ENCODE data around the gene C9orf57.
"Not testable (repeated sequence)": the region's sequence is repeated elsewhere in the genome, so short reads cannot be mapped to it uniquely, and the experiment has no call there.

The C9orf57 gene

GRCh38 chr9:72041775-72042194 is 18.6 kb downstream of the C9orf57 start:
- H3K27me3 Mint-ChIP-seq (ENCODE audit: low read depth): peaks cover 19% of the 10 kb centered on the region
- no peak overlapping the region for H3K27ac Mint-ChIP-seq
- no peak for DNase-seq (ENCODE audit: low spot score)
- H3K4me1 Mint-ChIP-seq (ENCODE audit: low read depth): peaks cover 2% of the 10 kb centered on the region
- H3K4me3 Mint-ChIP-seq: no peak overlapping the region
- no peaks in the 10 kb centered on the region for H3K36me3 Mint-ChIP-seq (ENCODE audit: low read depth)
- H3K9me3 Mint-ChIP-seq: no peaks in the 10 kb centered on the region

DNA sequence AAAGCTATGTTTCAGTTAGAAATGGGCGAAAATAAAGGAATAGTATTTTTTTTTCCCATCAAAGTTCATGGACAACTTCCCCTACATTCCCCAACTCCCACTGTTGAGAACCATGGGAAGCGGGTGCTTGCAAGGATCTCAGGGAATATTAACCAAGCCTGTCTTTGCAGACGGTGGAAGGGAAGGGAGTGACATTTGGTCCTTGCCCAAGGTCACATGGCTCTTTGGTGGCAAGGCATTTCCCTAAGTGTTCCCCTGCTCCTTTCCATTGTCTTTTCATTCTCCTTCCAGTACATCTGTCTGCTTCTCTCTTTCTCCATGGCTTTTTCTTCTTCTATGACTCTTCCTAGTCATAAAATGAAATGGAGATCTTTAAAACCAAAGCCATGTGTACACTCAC is 19.0 kb downstream of the C9orf57 start:
- Mint-ChIP-seq H3K27me3 (ENCODE audit: low read depth) (peaks cover 19% of the 10 kb centered on the region), H3K9me3 (no peaks in the 10 kb centered on the region), H3K27ac (no peak overlapping the region), H3K36me3 (ENCODE audit: low read depth) (no peaks in the 10 kb centered on the region), H3K4me1 (ENCODE audit: low read depth) (peaks cover 2% of the 10 kb centered on the region), H3K4me3 (no peak overlapping the region)
- no peak for DNase-seq (ENCODE audit: low spot score)

GRCh38 chr9:72039532-72039931 is 20.9 kb downstream of the C9orf57 start:
- peaks cover 2% of the 10 kb centered on the region for H3K4me1 Mint-ChIP-seq (ENCODE audit: low read depth)
- DNase-seq (ENCODE audit: low spot score): no peak
- peaks cover 19% of the 10 kb centered on the region for H3K27me3 Mint-ChIP-seq (ENCODE audit: low read depth)
- H3K36me3 Mint-ChIP-seq (ENCODE audit: low read depth): no peaks in the 10 kb centered on the region
- H3K9me3 Mint-ChIP-seq: no peaks in the 10 kb centered on the region
- H3K4me3 Mint-ChIP-seq: no peak overlapping the region
- H3K27ac Mint-ChIP-seq: no peak overlapping the region

- Mint-ChIP-seq H3K4me3 (no peak overlapping the region), H3K27ac (no peak overlapping the region), H3K9me3 (no peaks in the 10 kb centered on the region), H3K36me3 (ENCODE audit: low read depth) (no peaks in the 10 kb centered on the region), H3K27me3 (ENCODE audit: low read depth) (peaks cover 19% of the 10 kb centered on the region), H3K4me1 (ENCODE audit: low read depth) (peaks cover 2% of the 10 kb centered on the region)
- DNase-seq (ENCODE audit: low spot score): peak; percentile 39
These were observed 21.5 kb downstream of the C9orf57 start for GRCh38 chr9:72038890-72039410.

DNA sequence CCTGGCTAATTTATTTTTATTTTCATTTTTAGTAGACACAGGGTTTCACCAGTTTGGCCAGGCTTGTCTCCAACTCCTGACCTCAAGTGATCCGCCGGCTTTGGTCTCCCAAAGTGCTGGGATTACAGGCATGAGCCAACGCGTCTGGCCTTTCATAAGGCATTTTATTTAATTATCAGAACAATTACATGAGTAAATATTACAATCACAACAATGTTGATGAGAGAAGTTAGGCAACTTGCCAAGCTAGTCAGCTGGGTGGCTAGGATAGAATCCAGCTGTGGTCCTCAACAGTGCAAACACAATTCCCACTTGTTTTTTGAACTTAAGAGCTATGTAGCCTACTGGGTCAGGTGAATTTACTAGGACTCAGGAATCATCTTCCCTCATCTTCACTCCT is 22.0 kb downstream of the C9orf57 start:
- DNase-seq (ENCODE audit: low spot score): no peak
- H3K27ac Mint-ChIP-seq: no peak overlapping the region
- no peak overlapping the region for H3K4me3 Mint-ChIP-seq
- no peaks in the 10 kb centered on the region for H3K9me3 Mint-ChIP-seq
- peaks cover 2% of the 10 kb centered on the region for H3K4me1 Mint-ChIP-seq (ENCODE audit: low read depth)
- no peaks in the 10 kb centered on the region for H3K36me3 Mint-ChIP-seq (ENCODE audit: low read depth)
- H3K27me3 Mint-ChIP-seq (ENCODE audit: low read depth): peaks cover 16% of the 10 kb centered on the region

- H3K27ac Mint-ChIP-seq: no peak overlapping the region
- no peaks in the 10 kb centered on the region for H3K9me3 Mint-ChIP-seq
- no peaks in the 10 kb centered on the region for H3K36me3 Mint-ChIP-seq (ENCODE audit: low read depth)
- H3K4me1 Mint-ChIP-seq (ENCODE audit: low read depth): peaks cover 2% of the 10 kb centered on the region
- no peak overlapping the region for H3K4me3 Mint-ChIP-seq
- H3K27me3 Mint-ChIP-seq (ENCODE audit: low read depth): peaks cover 10% of the 10 kb centered on the region
- DNase-seq (ENCODE audit: low spot score): no peak
These were observed 22.8 kb downstream of the C9orf57 start for GRCh38 chr9:72037571-72037970.

- Mint-ChIP-seq H3K36me3 (ENCODE audit: low read depth) (no peaks in the 10 kb centered on the region), H3K4me3 (no peak overlapping the region), H3K4me1 (ENCODE audit: low read depth) (peaks cover 3% of the 10 kb centered on the region), H3K9me3 (no peaks in the 10 kb centered on the region), H3K27me3 (ENCODE audit: low read depth) (peaks cover 3% of the 10 kb centered on the region), H3K27ac (no peak overlapping the region)
- DNase-seq (ENCODE audit: low spot score): no peak
These were observed 29.6 kb downstream of the C9orf57 start for GRCh38 chr9:72030767-72031166.

DNA sequence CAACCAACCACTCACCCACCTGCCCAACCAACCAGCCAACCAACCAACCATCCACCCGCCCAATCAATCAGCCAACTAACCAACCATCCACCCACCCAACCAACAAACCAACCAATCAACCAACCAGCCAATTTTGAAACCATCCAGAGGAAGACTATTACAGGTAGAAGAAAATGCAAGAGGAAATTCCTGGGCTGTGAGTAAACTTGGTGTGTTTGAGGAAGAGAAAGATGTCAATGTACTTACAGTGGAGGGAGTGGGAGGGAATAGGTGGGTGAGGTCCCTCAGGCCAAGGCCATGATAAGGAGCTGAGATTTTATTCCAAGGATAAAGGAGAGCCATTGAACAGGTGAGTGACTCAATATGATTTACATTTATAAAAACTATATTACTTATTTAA is 30.4 kb downstream of the C9orf57 start:
- Mint-ChIP-seq H3K27me3 (ENCODE audit: low read depth) (peaks cover 3% of the 10 kb centered on the region), H3K4me1 (ENCODE audit: low read depth) (peaks cover 5% of the 10 kb centered on the region), H3K9me3 (no peaks in the 10 kb centered on the region), H3K27ac (no peak overlapping the region), H3K36me3 (ENCODE audit: low read depth) (no peaks in the 10 kb centered on the region), H3K4me3 (no peak overlapping the region)
- no peak for DNase-seq (ENCODE audit: low spot score)

- H3K27me3 Mint-ChIP-seq (ENCODE audit: low read depth): peaks cover 3% of the 10 kb centered on the region
- H3K27ac Mint-ChIP-seq: no peak overlapping the region
- no peak overlapping the region for H3K4me3 Mint-ChIP-seq
- H3K4me1 Mint-ChIP-seq (ENCODE audit: low read depth): peaks cover 7% of the 10 kb centered on the region
- DNase-seq (ENCODE audit: low spot score): no peak
- no peaks in the 10 kb centered on the region for H3K36me3 Mint-ChIP-seq (ENCODE audit: low read depth)
- H3K9me3 Mint-ChIP-seq: no peaks in the 10 kb centered on the region
These were observed 34.5 kb downstream of the C9orf57 start for GRCh38 chr9:72025906-72026305.

DNA sequence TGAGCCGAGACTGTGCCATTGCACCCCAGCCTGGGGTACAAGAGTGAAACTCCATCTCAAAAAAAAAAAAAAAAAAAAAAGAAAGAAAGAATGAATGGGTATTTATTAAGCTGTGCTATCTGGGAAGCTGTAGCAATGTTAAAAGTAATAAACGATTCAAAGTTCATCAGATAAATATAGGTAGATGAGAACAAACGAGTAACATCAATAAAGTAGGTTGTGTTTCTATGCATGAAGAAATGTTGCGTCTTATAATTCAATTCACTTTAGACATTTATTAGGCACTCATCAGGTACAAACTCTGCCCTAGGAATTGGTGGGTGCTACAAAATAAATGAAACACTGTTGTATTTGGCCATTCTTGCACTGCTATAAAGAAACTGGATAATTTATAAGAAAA is 36.8 kb downstream of the C9orf57 start:
- Mint-ChIP-seq H3K4me1 (ENCODE audit: low read depth) (peaks cover 7% of the 10 kb centered on the region), H3K27ac (no peak overlapping the region), H3K4me3 (no peak overlapping the region), H3K36me3 (ENCODE audit: low read depth) (no peaks in the 10 kb centered on the region), H3K27me3 (ENCODE audit: low read depth) (peaks cover 3% of the 10 kb centered on the region), H3K9me3 (no peaks in the 10 kb centered on the region)
- DNase-seq (ENCODE audit: low spot score): no peak

DNA sequence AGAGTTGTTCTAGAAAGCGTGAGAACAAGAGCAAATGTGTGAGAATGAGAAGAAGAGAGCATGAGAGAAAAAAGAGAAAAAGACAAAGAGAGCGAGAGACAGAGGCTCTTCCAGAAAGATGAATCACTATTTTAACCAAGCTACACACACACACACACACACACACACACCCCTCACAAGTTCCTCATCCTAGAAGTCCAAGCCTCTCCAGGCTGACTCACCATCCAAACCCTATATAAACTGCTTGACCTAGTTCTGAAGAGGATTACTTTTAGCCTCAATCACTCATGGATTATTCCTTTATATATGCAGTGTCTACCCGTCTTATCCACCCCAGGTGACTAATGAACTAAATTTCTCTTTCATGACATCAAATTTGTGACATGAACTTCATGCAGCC is 37.6 kb downstream of the C9orf57 start:
- H3K4me1 Mint-ChIP-seq (ENCODE audit: low read depth): peaks cover 7% of the 10 kb centered on the region
- no peaks in the 10 kb centered on the region for H3K9me3 Mint-ChIP-seq
- H3K4me3 Mint-ChIP-seq: no peak overlapping the region
- H3K27me3 Mint-ChIP-seq (ENCODE audit: low read depth): no peaks in the 10 kb centered on the region
- H3K36me3 Mint-ChIP-seq (ENCODE audit: low read depth): no peaks in the 10 kb centered on the region
- DNase-seq (ENCODE audit: low spot score): no peak
- H3K27ac Mint-ChIP-seq: no peak overlapping the region

DNA sequence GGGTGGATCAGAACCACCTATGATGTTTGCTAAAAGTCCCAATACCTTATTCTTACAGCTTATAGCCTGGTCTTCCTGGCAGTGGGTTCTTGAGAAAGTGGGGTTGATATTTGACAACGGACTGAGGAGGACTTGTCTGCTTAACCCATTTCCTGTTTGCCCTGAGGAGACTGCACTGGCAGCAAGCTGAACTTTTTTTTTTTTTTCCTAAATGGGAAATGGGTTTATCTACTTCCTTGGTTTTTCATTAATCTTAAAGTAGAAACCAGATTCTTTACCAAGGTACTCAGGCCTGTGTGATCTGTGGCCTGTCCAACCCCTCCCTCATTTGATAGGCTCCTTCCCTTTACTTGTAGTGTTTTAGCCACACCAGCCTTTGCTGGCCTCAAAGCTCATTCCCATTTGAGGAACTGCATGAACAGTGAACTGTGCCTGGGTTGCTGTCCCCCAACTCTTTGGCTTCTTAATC is 47.1 kb downstream of the C9orf57 start:
- Mint-ChIP-seq H3K36me3 (ENCODE audit: low read depth) (no peaks in the 10 kb centered on the region), H3K4me1 (ENCODE audit: low read depth) (peaks cover 7% of the 10 kb centered on the region), H3K9me3 (no peaks in the 10 kb centered on the region), H3K27ac (no peak overlapping the region), H3K27me3 (ENCODE audit: low read depth) (no peaks in the 10 kb centered on the region), H3K4me3 (no peak overlapping the region)
- no peak for DNase-seq (ENCODE audit: low spot score)

GRCh38 chr9:72012646-72013045 is 47.8 kb downstream of the C9orf57 start:
- Mint-ChIP-seq H3K27me3 (ENCODE audit: low read depth) (no peaks in the 10 kb centered on the region), H3K4me1 (ENCODE audit: low read depth) (peaks cover 7% of the 10 kb centered on the region), H3K4me3 (no peak overlapping the region), H3K27ac (no peak overlapping the region), H3K36me3 (ENCODE audit: low read depth) (no peaks in the 10 kb centered on the region), H3K9me3 (no peaks in the 10 kb centered on the region)
- no peak for DNase-seq (ENCODE audit: low spot score)

GRCh38 chr9:72007726-72008125 is 52.7 kb downstream of the C9orf57 start:
- H3K27ac Mint-ChIP-seq; H3K4me1 Mint-ChIP-seq (ENCODE audit: low read depth); H3K27me3 Mint-ChIP-seq (ENCODE audit: low read depth); H3K9me3 Mint-ChIP-seq; H3K36me3 Mint-ChIP-seq (ENCODE audit: low read depth); DNase-seq (ENCODE audit: low spot score); H3K4me3 Mint-ChIP-seq: not testable (repeated sequence)

DNA sequence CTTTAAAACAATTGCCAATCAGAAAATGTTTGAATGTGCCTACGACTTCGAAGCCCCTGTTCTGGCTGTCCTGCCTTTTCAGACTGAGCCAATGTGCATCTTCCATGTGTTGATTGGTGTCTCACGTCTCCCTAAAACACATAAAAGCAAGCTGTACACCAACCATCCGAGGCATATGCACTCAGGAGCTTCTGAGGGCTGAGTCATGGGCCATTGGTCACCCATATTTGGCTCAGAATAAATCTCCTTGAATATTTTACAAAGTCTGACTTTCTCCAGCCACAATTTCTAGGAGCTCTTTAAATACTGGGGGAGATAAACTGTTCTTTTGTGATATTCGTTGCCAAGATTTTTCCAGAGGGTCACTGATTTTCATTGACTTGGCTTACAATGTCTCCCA is 53.9 kb downstream of the C9orf57 start:
- Mint-ChIP-seq H3K27ac (no peak overlapping the region), H3K36me3 (ENCODE audit: low read depth) (no peaks in the 10 kb centered on the region)

More for the DNA sequence above, 53.9 kb downstream of the C9orf57 start:
- Mint-ChIP-seq H3K9me3 (no peaks in the 10 kb centered on the region), H3K27me3 (ENCODE audit: low read depth) (no peaks in the 10 kb centered on the region), H3K4me1 (ENCODE audit: low read depth) (no peaks in the 10 kb centered on the region), H3K4me3 (no peak overlapping the region)
- no peak for DNase-seq (ENCODE audit: low spot score)
